Kidney (tissue), 14 donors: ENCODE measurements around the gene C2orf92. TPM values are rescaled to one million over a fixed set of nuclear protein-coding genes. Genes with fewer than 3 reads are reported as not detected.

Experiments used
- DNase-seq, 5 donors: peaks; one replicate each; pipeline ENCODE4 v3.0.0-alpha.2; 2013 to 2020
- FAIRE-seq: peaks from 2 replicates; lab custom pipeline; 2012; peaks lifted over from hg19 to GRCh38; lab: Jason Lieb, UNC
- H3K27ac ChIP-seq, 2 donors: one replicate each; pipeline ENCODE4 v1.7.0; 2013; ENCODE audit warnings: low read depth in 2 of 2, low read length in 2 of 2, inconsistent platforms in 1 of 2
- H3K27me3 ChIP-seq: one replicate; pipeline ENCODE4 v1.7.1; 2013; ENCODE audit warnings: low read length, inconsistent platforms; ENCODE audit not compliant: control insufficient read depth, insufficient read depth
- H3K36me3 ChIP-seq, 3 donors: one replicate each; pipeline versions ENCODE4 v1.7.0 to v1.7.1; 2013; ENCODE audit warnings: low read length in 3 of 3, control low read depth in 1 of 3, inconsistent platforms in 1 of 3; ENCODE audit not compliant: insufficient read depth in 3 of 3, control insufficient read depth in 2 of 3
- H3K4me1 ChIP-seq, 3 donors: one replicate each; pipeline versions ENCODE4 v1.7.0 to v1.7.1; 2013; ENCODE audit warnings: low read length in 3 of 3, inconsistent platforms in 1 of 3, low read depth in 1 of 3; ENCODE audit not compliant: control insufficient read depth in 2 of 3, insufficient read depth in 2 of 3
- H3K4me3 ChIP-seq, 3 donors: one replicate each; pipeline versions ENCODE4 v1.7.0 to v1.8.1; 2013; ENCODE audit warnings: low read length in 3 of 3, control low read depth in 1 of 3, inconsistent platforms in 1 of 3
- H3K9ac ChIP-seq, 3 donors: one replicate each; pipeline versions ENCODE4 v1.7.0 to v1.7.1; 2013; ENCODE audit warnings: low read length in 3 of 3, control low read depth in 1 of 3, inconsistent platforms in 1 of 3
- H3K9me3 ChIP-seq, 3 donors: one replicate each; pipeline versions ENCODE4 v1.7.0 to v1.7.1; 2013; ENCODE audit warnings: low read length in 3 of 3, control low read depth in 1 of 3, inconsistent platforms in 1 of 3; ENCODE audit not compliant: control insufficient read depth in 2 of 3, insufficient read depth in 1 of 3
- intact Hi-C: fragments of 100-400 bp; cut with DNase I; formaldehyde crosslinking; loops from one replicate; pipeline ENCODE4 v1.11.1; 2022
- polyA plus RNA-seq: library from polyadenylated mRNA; stranded (reverse); fragments of 350-450 nt; fragmentation: Illumina TruSeq; extraction: RNeasy Lipid Tissue Mini Kit (QIAGEN cat#74804); gene quantifications from one replicate; pipeline ENCODE4 v1.2.3, GENCODE V29; 2014; ENCODE audit warnings: low read depth, low replicate concordance; ENCODE audit not compliant: insufficient read depth
- total RNA-seq: library from RNA; stranded (reverse); fragmentation: NEBNext Ultra II Directional; extraction: Animal tissue kit (Norgen Biotek cat#: 25700); gene quantifications from one replicate; pipeline ENCODE4 v1.2.1, GENCODE V29; 2021
- TF ChIP-seq, protein P1 (sequence below): IDR thresholded peaks from 3 replicates; pipeline ENCODE4 v1.5.1; 2012; ENCODE audit warnings: mild to moderate bottlenecking, moderate library complexity, borderline replicate concordance; ENCODE audit not compliant: insufficient read depth; ENCODE audit errors: extremely low read depth
- donor health status: control.
- donor health status: control.
- donor health status: control.
- donor health status: control.
- donor health status: control.
- donor health status: DM: yes; HTN: yes; CAD: no.
- donor health status: Normal renal cell carcinoma (clear cell type).

Gene C2orf92
- total and polyA plus RNA-seq, 2 donors from 2014 or later = 3.3 to 7.3 TPM

DNA sequence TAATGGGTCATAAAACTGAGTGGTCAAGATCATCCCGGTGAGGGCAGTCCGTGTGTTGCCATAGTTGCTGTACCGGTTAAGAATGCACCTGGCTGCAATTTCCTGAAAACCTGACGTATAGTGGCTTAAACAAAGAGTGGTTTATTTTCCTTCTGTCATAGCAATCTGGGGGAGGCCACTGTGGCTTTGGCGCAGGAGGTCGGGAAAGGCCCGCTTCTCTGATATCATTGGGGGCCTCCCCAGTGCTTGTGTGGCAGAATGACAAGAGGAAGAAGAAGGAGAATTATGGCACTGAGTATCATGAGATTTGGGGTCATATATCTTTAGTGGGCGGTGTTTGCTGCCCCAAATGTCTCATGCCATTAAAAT is 4.4 kb downstream of the C2orf92 start:
- intact Hi-C loops = no loop called here
- H3K36me3 ChIP-seq = no peaks in the 10 kb centered on the region
- DNase-seq = peak in 3 of 5 donors; percentile 71 to 81 (median 73)
- no peak overlapping the region for H3K4me3 ChIP-seq
- H3K4me1 ChIP-seq = peaks cover 0 to 5% (median 0%) of the 10 kb centered on the region in 3 donors
- TF ChIP-seq, protein P1, sequence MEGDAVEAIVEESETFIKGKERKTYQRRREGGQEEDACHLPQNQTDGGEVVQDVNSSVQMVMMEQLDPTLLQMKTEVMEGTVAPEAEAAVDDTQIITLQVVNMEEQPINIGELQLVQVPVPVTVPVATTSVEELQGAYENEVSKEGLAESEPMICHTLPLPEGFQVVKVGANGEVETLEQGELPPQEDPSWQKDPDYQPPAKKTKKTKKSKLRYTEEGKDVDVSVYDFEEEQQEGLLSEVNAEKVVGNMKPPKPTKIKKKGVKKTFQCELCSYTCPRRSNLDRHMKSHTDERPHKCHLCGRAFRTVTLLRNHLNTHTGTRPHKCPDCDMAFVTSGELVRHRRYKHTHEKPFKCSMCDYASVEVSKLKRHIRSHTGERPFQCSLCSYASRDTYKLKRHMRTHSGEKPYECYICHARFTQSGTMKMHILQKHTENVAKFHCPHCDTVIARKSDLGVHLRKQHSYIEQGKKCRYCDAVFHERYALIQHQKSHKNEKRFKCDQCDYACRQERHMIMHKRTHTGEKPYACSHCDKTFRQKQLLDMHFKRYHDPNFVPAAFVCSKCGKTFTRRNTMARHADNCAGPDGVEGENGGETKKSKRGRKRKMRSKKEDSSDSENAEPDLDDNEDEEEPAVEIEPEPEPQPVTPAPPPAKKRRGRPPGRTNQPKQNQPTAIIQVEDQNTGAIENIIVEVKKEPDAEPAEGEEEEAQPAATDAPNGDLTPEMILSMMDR = no peak
- H3K27ac ChIP-seq = no peak overlapping the region
- FAIRE-seq = no peak
- no peaks in the 10 kb centered on the region for H3K9me3 ChIP-seq
- H3K27me3 ChIP-seq = no peaks in the 10 kb centered on the region
- no peak overlapping the region for H3K9ac ChIP-seq

DNA sequence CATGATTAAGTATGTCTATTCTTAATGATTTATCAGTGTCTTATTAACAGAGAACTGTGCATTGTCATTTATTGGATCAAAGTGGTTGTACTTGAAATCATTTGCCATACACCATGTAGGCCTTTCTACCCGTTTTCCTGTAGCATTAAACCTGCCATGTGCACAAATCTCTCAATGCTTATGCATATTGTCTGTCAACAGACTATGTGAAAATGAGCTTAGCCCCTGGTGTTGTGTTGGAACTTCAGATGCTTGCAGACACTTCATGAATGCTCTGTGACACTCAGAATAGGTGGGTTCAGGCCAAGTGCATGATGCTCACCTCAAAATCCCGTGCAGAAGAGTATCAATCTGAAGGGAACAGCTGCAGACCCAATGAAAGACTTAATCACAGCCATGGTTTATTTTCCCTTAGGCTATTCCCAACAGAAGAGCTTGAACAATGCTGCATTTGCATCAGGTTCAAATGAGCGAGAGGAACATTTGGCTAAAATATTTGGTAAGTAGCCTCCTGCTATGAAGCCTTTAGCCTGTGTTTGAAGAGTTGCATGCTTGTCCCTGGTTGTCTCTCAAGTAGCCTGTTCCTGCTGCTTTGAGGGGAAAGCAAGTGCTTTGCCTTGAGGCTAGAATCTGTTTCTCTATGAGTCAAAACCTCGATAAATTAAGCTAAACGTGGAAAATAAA is 6.1 kb downstream of the C2orf92 start:
- DNase-seq (no peak), FAIRE-seq (no peak)
- no peak overlapping the region for H3K9ac ChIP-seq
- no peak overlapping the region for H3K27ac ChIP-seq
- TF ChIP-seq, protein P1 = no peak
- peaks cover 0 to 5% (median 0%) of the 10 kb centered on the region in 3 donors for H3K4me1 ChIP-seq
- H3K4me3 ChIP-seq = no peak overlapping the region
- H3K27me3 ChIP-seq = no peaks in the 10 kb centered on the region
- H3K36me3 ChIP-seq = no peaks in the 10 kb centered on the region
- intact Hi-C loops = no loop called here
- no peaks in the 10 kb centered on the region for H3K9me3 ChIP-seq

DNA sequence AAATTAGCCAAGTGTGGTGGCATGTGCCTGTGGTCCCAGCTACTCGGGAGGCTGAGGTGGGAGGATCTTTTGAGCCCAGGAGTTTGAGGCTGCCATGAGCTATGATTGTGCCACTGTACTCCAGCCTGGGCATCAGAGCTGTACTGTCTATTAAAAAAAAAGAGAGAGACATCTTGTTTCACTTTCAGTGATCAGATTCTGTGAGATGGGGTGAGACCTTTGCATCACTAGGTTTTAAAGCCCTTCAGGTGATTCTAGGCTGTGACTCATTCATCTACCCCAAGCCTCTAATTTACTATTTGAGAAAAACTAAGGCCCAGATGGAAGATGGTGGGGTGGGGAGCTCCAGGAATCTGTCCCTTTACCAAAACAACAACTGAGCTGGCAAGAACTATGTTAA is 7.1 kb downstream of the C2orf92 start:
- Histone ChIP-seq H3K27ac (no peak overlapping the region), H3K27me3 (no peaks in the 10 kb centered on the region), H3K9me3 (no peaks in the 10 kb centered on the region), H3K4me1 (peaks cover 0 to 5% (median 0%) of the 10 kb centered on the region in 3 donors), H3K4me3 (no peak overlapping the region), H3K36me3 (no peaks in the 10 kb centered on the region), H3K9ac (no peak overlapping the region)
- no peak for DNase-seq
- TF ChIP-seq, protein P1 = no peak
- intact Hi-C loops = no loop called here
- no peak for FAIRE-seq
